WI38 (cell line): ENCODE data around the gene SEMA5A.

ENCODE experiments used
- H3K4me3 ChIP-seq: 2 replicates; pipeline ENCODE4 v1.5.1; 2011; ENCODE audit warnings: low read depth, mild to moderate bottlenecking, control low read depth, low read length
- TF ChIP-seq, protein P1 (sequence below): IDR thresholded peaks from 2 replicates; pipeline ENCODE4 v1.5.1; 2012; ENCODE audit warnings: low read depth, mild to moderate bottlenecking, control low read depth, low read length

SEMA5A gene

DNA sequence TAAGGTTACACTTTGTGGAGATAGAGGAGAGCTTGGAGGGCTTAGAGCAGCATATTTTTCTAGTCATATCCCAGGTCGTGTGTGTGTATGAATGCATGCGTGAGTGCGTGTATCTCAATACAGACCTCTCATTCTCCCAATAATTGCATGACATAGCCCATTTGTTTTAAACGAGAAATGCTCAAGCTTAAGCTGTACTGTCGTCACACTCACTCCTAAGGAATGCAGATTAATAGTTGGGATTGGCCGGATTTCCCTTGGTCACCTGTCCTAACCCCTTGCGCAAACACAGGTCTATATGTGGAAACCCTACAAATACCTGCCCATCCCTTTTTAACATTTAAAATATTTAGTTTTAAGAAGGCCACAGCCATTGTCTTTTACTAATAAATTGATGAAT, 165.8 kb downstream of the SEMA5A start:
- TF ChIP-seq, protein P1, sequence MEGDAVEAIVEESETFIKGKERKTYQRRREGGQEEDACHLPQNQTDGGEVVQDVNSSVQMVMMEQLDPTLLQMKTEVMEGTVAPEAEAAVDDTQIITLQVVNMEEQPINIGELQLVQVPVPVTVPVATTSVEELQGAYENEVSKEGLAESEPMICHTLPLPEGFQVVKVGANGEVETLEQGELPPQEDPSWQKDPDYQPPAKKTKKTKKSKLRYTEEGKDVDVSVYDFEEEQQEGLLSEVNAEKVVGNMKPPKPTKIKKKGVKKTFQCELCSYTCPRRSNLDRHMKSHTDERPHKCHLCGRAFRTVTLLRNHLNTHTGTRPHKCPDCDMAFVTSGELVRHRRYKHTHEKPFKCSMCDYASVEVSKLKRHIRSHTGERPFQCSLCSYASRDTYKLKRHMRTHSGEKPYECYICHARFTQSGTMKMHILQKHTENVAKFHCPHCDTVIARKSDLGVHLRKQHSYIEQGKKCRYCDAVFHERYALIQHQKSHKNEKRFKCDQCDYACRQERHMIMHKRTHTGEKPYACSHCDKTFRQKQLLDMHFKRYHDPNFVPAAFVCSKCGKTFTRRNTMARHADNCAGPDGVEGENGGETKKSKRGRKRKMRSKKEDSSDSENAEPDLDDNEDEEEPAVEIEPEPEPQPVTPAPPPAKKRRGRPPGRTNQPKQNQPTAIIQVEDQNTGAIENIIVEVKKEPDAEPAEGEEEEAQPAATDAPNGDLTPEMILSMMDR, result no peak
- no peak overlapping the region for H3K4me3 ChIP-seq

DNA sequence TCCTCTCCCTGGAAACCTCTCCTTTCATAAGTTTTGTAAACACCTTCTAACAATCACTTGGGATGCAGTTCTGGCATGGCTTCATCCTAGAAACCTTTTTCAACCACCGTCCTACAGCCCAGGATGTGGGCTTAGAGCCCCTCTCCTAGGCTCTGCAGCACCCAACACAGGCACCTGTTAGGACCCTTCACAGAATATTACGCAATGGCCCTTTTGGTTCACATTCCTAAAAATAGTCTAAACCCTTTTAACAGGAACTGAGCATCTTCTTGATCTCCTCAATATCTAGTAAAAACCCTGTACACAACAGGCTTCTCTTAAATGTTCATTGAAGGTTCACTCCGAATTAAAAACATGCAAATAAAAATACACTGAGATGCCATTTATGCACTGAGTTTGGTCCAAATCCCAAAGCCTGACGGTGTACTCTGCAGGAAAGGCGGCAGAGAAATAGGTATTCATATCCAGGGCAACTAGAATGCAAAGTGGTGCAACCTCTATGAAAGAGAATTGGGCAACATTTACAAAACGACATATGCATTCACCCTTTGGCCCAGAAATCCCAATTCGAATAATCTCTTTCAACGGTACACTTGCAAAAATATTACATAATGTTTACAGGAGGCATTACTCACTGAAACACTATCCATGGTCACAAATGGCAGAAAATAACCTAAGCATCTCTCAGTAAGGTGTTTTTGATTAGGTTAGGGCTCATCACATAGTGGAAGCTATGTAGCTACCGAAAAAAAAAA, 169.3 kb downstream of the SEMA5A start:
- TF ChIP-seq, protein P1, result no peak
- no peak overlapping the region for H3K4me3 ChIP-seq

GRCh38 chr5:9375756-9376155, 170.1 kb downstream of the SEMA5A start:
- TF ChIP-seq, protein P1, result no peak
- H3K4me3 ChIP-seq, result no peak overlapping the region

DNA sequence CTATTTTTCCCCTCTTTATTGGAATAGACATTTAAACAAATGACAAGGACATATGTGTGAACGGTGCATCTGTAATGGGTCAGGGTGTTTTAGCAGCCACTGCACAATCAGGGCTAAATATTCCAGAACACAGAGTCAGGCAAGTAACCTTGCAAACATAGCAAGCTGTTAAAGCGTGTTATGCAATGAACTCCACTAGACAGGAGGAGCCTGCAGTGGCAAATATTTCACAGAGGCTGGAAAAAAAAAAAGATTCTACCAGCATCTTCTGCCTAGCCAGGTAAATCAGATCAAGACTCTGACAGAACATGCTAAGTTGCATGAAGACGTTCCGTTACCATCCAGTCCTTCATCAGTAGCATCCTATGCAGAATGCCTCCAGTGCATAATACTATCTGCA, 171.8 kb downstream of the SEMA5A start:
- H3K4me3 ChIP-seq, result no peak overlapping the region
- TF ChIP-seq, protein P1, result no peak

DNA sequence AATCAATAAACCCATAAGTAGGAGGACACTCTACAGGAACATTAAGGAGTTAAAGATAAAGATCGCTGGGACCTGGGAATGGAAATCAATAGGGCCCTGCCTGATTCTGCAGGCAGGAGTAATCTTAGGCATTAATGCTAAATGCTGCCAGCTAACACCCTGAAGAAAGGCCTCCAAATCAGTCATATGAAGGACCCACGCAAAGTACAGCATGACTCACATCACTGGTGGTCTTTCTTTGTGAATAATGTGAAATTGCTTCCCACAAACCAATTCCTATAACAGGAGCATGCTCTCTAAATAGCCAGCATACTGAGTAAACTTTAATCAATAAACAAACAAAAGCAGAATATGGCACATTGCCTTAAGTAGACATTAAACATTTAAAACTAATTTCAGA, 172.3 kb downstream of the SEMA5A start:
- TF ChIP-seq, protein P1, result no peak
- H3K4me3 ChIP-seq, result no peak overlapping the region

GRCh38 chr5:9370256-9370655, 175.6 kb downstream of the SEMA5A start:
- H3K4me3 ChIP-seq, result no peak overlapping the region
- TF ChIP-seq, protein P1, result no peak

- TF ChIP-seq, protein P1, result no peak
- H3K4me3 ChIP-seq, result no peak overlapping the region
These were observed 180.4 kb downstream of the SEMA5A start for GRCh38 chr5:9365512-9365911.
